AG09319 (cell line): ENCODE results near the gene PHLPP1.
"Not testable (repeated sequence)": the region's sequence is repeated elsewhere in the genome, so short reads cannot be mapped to it uniquely, and the experiment has no call there.

Source experiments
- DNase-seq: peaks from one replicate; pipeline ENCODE4 v3.0.0-alpha.2; 2010; ENCODE audit warnings: low read depth; ENCODE audit errors: extremely low read depth
- TF ChIP-seq, protein P1 (sequence below): IDR thresholded peaks from 2 replicates; pipeline ENCODE4 v1.5.1; 2011; ENCODE audit warnings: low read depth, mild to moderate bottlenecking, inconsistent platforms, low read length, moderate library complexity

The PHLPP1 gene

DNA sequence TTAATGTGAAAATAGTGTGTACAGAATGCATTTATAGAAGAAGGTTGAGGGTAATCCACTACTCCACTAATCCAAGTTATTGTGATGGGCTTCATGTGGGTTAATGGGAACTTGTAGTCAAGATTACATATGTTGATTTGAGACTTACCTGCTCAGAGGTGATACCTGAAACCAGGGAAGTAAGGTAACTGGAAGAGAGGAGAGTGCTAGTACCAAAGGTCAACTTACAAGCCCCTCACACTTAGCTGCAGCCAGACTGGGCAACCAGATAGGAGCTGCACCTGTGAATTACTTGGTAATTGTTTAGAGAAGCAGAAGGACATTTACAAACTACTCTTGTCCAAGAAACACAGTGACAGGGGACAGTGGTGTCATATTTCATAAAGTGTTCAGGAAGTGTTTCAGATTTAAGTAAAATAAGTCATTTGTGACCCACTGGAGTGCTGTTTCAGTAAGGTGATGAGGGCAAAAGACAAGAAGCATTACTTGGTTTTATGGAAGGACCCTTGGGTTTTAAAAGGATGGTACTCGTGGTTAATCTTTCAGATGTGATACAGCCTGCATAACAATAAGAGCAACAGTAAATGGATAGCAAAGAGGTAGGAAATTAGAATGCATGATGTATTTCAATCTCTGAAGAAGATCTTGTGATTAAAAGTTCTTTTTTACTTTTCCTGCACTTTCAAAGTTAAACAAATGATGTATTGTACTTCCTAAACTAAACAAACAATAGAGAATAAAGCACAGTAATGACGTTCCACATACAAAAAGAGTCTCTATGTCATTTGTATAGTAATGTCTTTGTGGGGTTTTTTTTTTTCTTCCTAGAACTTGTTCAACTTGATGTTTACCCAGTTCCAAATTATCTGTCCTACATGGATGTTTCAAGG lies 189.3 kb downstream of the PHLPP1 start:
- no peak for DNase-seq
- TF ChIP-seq, protein P1, sequence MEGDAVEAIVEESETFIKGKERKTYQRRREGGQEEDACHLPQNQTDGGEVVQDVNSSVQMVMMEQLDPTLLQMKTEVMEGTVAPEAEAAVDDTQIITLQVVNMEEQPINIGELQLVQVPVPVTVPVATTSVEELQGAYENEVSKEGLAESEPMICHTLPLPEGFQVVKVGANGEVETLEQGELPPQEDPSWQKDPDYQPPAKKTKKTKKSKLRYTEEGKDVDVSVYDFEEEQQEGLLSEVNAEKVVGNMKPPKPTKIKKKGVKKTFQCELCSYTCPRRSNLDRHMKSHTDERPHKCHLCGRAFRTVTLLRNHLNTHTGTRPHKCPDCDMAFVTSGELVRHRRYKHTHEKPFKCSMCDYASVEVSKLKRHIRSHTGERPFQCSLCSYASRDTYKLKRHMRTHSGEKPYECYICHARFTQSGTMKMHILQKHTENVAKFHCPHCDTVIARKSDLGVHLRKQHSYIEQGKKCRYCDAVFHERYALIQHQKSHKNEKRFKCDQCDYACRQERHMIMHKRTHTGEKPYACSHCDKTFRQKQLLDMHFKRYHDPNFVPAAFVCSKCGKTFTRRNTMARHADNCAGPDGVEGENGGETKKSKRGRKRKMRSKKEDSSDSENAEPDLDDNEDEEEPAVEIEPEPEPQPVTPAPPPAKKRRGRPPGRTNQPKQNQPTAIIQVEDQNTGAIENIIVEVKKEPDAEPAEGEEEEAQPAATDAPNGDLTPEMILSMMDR: no peak

DNA sequence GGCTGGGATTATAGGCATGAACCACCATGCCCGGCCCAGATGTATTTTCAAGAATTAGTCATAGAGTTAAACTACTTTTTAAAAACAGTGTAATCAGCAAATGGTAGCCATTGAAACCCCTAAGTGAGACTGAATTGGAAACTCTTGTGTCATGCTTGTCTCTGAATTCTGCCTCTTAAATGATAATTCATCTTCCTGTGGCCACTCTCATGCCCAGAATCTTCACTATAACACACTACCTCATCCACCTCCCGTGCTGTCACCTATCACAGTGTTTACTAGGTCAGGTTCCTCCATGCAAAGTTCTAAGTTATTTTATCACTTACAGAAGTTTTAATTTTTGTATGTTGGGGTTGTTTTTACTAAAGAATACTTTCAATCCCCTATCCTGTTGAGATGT lies 197.5 kb downstream of the PHLPP1 start:
- TF ChIP-seq, protein P1: no peak
- no peak for DNase-seq

DNA sequence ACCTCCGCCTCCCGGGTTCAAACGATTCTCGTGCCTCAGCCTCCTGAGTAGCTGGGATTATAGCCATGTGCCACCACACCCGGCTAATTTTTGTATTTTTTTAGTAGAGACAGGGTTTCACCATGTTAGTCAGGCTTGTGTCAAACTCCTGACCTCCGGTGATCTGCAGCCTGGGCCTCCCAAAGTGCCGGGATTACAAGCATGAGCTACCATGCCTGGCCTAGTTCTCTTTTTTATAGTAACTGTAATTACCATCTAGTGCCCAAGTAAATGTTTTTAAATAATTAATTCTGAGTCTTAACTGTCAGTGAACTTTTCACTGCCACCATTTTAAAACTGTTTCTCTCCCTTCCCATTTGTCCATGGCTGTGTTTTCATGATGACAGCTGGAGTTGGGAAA lies 198.5 kb downstream of the PHLPP1 start:
- not testable (repeated sequence) for DNase-seq

DNA sequence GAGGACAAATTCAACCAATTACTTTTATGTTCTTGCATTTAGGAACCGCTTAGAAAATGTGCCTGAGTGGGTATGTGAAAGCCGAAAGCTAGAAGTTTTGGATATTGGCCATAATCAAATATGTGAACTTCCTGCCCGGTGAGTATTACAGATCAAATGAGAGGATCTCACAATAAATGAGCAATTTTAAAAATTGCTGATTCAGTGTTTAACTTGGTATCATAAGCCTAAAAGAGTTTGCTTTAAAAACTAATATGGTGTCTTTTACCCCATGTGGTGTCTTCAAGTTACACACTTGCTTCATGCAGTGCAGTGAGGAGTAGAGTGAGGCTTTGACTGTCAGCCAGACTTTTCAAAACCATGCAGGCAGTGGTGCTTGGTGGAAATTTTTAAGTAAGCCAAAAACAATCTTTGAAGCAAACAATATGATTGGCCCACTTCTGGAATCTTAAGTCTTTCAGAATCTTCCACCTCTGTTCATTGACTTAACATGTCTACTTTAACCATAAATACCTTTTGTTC lies 199.6 kb downstream of the PHLPP1 start:
- DNase-seq: no peak
- TF ChIP-seq, protein P1: no peak

DNA sequence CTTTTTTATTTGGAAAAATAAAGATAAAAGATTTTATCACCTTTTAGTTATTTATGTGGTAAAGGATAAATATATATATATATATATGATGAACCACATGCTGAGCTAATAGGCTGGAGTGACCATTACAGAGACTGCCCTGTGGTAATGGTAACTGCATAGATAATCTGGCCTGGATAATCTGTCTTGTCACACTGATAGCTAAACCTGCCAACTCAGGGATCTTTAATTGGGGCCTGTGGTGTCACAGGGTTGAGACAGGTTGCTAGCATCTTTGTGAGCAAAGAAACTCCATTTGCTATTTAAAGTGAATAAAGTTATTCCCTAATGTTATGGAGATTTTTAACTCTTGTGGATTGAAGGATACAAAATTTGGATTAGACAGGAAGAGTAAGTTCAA lies 203.0 kb downstream of the PHLPP1 start:
- TF ChIP-seq, protein P1: no peak
- no peak for DNase-seq

DNA sequence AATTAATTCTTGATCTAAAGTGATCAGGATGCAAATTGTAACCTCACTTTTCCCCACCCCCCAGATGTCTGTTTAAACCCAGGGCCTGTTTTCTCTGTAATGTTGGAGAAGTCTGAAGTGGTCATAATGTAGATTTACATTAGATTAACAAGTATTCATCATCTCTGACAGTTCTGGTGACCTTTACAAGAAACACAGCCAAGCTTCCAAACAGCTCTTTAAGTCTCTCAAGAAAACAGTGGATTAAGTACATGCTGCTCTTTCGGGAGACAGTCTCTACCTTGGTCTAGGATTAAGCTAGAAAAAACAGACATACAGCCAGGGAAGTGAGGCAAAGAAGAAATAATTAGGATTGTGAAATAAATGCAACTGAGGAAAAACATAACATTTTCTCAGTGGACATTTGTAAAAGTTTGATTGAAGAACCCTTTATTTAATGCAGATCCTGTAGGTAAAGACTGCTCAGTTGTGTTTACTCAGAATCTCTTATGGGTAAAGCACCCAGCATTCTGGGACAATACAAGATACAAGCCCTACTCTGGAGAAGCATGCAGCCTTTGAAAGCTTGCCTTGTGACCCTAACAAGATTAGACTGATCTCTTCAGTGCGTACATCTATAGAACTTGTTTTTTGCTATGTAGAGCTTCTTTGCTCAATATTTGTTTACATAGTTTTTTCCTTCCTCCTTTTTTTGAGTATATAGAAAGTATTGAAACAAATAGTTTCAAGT lies 203.9 kb downstream of the PHLPP1 start:
- no peak for DNase-seq
- TF ChIP-seq, protein P1: no peak

DNA sequence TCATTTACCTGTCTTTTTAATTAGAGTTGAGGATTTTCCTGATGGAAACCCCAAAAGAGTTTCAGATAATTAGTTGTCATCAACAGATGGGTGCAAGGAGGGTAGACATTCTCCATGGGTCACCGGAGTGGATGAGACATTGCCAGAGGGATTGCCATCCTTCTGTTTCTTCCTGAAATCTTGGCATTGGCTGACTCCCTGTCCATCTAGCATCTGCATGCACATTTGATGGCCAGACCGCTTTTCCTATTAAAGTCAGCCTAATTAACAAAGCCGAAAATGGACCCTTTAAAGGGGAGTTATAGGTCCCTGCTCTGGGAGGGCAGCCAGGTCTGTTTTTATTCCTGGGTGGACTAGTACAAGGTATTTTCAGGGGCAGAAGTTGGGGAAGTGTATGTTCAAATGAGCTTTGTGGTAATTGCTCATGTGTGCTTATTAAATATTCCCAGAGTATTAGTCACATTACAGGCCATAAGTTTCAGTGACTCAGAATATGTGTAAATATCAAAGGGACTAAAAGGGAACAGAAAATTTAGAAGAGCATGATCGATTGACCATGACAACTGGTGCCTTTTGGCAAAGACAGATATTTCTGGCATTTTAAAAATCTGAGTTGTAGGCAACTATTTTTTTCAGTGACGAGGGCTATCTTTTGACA lies 209.8 kb downstream of the PHLPP1 start:
- TF ChIP-seq, protein P1: no peak
- no peak for DNase-seq
